LNCAP (cell line): ENCODE results near the gene IRGM.
A peak's percentile ranks its signal among the peaks of the same experiment; 100 is the strongest.
"Not testable (repeated sequence)": the region's sequence is repeated elsewhere in the genome, so short reads cannot be mapped to it uniquely, and the experiment has no call there.

Source experiments
- TF ChIP-seq, protein P1 (sequence below): fragments of 450-650 bp; IDR thresholded peaks from 2 replicates; pipeline ENCODE4 v1.5.1; 2017; ENCODE audit warnings: mild to moderate bottlenecking

The IRGM gene, protein sequence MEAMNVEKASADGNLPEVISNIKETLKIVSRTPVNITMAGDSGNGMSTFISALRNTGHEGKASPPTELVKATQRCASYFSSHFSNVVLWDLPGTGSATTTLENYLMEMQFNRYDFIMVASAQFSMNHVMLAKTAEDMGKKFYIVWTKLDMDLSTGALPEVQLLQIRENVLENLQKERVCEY

DNA sequence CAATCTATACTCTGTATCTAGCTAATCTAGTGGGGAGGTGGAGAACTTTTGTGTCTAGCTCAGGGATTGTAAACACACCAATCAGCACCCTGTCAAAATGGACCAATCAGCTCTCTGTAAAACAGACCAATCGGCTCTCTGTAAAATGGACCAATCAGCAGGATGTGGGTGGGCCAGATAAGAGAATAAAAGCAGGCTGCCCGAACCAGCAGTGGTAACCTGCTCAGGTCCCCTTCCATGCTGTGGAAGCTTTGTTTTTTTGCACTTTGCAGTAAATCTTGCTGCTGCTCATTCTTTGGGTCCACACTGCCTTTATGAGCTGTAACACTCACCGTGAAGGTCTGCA is at the start of gene IRGM:
IRGM (plus strand) TSS at position 214 of the 346 bp plus-strand sequence. CDS start 1,603 bp downstream, outside the sequence.
- TF ChIP-seq, protein P1, sequence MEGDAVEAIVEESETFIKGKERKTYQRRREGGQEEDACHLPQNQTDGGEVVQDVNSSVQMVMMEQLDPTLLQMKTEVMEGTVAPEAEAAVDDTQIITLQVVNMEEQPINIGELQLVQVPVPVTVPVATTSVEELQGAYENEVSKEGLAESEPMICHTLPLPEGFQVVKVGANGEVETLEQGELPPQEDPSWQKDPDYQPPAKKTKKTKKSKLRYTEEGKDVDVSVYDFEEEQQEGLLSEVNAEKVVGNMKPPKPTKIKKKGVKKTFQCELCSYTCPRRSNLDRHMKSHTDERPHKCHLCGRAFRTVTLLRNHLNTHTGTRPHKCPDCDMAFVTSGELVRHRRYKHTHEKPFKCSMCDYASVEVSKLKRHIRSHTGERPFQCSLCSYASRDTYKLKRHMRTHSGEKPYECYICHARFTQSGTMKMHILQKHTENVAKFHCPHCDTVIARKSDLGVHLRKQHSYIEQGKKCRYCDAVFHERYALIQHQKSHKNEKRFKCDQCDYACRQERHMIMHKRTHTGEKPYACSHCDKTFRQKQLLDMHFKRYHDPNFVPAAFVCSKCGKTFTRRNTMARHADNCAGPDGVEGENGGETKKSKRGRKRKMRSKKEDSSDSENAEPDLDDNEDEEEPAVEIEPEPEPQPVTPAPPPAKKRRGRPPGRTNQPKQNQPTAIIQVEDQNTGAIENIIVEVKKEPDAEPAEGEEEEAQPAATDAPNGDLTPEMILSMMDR = not testable (repeated sequence)

DNA sequence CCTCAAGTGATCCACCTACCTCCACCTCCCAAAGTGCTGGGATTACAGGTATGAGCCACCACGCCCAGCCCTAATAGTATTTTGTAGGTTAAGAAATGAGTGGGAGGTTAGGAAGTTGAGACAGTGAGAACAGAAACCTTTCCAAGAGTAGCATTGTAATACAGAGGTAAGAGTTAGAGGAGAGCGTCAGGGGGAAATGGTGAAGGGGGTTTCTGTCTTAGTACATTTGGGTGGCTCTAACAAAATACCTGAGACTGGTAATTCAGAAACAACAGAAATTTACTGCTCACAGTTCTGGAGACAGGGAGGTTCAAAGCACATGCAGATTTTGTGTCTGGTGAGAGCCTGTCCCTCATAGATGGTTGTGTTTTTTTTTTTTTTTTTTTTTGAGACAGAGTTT is 48.9 kb upstream of the IRGM start:
- TF ChIP-seq, protein P1 = no peak

DNA sequence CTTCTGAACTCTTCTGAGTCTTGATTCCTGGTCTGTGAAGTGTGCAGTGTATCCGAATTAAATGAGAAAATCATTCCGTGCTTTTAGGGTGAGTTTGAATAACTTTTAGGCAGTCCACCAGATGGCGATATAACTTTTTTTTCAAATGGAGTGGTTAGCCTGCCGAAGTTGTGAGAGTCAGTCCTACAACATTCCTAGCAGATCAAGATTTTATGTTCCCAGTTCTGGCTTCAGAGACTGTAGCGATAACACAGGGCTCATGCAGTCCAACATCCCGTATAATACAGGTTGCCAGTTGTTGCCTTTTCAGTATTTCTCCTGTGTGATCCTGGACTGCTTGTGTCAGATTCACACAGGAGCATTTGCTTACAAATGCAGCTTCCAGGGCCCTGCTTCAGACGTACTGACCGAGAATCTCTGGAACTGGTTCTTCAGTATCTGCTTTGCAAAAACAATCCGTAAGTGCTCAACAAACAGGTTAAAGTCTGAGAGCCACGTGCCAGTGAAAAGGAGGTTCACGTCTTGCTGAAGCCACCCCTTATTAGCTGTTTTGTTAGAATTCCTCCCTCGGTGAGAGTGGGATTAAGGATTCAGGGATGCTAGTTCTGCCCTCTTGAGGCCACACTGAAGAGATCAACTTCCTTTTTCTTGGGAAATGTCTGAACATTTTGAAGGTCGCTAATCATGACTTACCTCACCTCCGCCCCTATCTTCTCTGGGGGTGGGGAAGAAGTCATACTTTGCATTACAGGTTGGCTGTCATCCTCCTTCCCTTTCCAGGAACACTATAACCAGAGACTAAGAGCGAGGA is 45.0 kb upstream of the IRGM start:
- TF ChIP-seq, protein P1 = peak; percentile 37; the same call in 1 of the 2 replicates

DNA sequence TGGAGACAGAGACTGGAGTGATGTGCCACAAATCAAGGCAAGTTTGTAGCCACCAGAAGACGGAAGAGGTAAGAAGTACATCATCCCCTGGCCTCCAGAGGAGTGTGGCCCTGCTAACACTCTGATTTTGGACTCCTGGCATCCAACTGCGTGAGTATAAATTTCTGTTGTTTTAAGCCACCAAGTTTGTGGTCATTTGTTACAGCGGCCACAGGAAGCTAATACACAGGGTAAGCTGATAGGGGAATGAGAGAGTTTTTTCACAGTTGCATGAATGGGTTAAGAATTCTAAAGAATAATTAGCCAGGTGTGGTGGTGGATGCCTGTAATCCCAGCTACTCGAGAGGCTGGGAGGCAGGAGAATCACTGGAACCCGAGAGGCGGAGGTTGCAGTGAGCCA is 41.9 kb upstream of the IRGM start:
- TF ChIP-seq, protein P1 = no peak

DNA sequence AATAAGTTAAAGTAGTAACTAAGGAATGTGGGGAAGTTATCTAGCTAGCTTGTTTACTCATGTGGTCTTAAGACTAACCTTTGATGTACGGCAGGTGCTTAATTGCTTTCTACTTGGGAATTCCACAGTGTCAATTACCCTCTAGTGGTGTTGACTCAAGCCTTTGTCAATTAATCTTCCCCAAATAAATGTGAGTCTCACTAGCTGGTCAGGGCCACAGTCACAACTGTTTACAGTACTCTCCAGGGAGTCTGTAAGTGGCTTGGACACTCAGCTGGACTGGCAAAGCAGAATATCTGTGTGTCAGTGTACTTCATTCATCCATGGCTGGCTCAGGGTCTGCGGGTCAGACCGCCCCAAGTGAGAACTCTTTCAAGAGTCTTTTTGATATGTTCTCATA is 37.0 kb upstream of the IRGM start:
- TF ChIP-seq, protein P1 = no peak

DNA sequence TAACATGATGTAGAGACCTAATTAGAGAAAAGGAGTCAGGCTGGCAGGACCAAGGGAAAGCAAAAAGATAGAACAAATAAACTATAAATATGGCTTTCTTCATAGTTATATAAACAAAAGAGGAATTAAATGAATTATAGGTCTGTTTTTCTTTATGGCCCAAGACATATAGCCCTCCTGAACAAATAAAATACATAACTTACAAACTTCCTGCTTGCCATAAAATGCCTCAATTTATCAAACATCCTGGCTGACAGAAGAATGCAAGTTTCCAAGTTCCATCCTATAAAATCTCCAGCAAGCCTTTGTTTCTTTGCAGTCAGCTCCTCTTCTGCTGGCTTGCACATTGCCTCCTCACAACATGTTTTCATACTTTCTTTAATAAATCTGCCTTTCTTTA is 31.3 kb upstream of the IRGM start:
- TF ChIP-seq, protein P1 = no peak

DNA sequence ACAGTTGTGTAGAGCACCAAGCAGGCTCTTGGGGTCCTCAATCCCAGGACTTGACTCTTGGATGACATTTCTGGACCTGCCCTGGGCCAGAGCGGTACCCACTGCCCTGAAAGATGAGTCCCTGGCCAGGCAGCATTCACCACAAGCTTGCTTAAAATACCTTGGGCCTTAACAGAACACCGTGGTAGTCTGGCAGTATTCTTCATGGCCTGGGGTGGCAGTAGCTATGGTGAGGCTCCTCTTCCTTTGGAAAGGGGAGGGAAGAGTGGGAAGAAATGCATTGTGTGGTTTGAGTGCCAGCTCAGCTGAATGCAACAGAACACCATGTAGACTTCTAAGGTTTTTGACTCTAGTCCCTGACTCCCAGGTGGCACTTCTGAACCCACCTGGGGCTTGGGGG is 29.4 kb upstream of the IRGM start:
- TF ChIP-seq, protein P1 = no peak
